Omental fat pad (tissue), 4 donors: ENCODE data around the gene SETD9. TPM values are rescaled to one million over a fixed set of nuclear protein-coding genes. Genes with fewer than 3 reads are reported as not detected.

ENCODE experiments used
- ATAC-seq: fragments of 150-250 bp; one replicate; pipeline ENCODE4 v1.9.1; 2016; ENCODE audit warnings: mild to moderate bottlenecking, moderate library complexity; ENCODE audit not compliant: low FRiP score
- DNase-seq: peaks from one replicate; pipeline ENCODE4 v3.0.0-alpha.2; 2019; ENCODE audit warnings: low spot score
- CTCF ChIP-seq, 3 donors: fragments of 450-650 bp; IDR thresholded peaks; one replicate each; pipeline ENCODE4 v1.5.1; 2016 to 2017; ENCODE audit warnings: antibody characterized with exemption in 3 of 3, mild to moderate bottlenecking in 3 of 3, moderate library complexity in 2 of 3
- total RNA-seq, 4 donors: library from RNA; depleted of rRNA; stranded (reverse); fragments of >200 nt; gene quantifications; one replicate each; pipeline ENCODE4 v1.1.0, GENCODE V29; 2016

Gene SETD9
- total RNA-seq, 4 donors from 2014 or later = 3.8 to 15.8 (median 11.3) TPM

- no peak for TF ChIP-seq CTCF (IDR thresholded peaks at IDR 0.05)
- DNase-seq (peak; percentile 27), ATAC-seq (peak; percentile 98)
Measured at GRCh38 chr5:56951946-56952691, 42.7 kb downstream of the SETD9 start, which contains the start of gene MIER3. Gene MIER3, minus strand, starts transcription at chr5:56952123. Its CDS starts 21 bp downstream, at chr5:56952102.

GRCh38 chr5:56954262-56954661 lies 44.9 kb downstream of the SETD9 start:
- no peak for TF ChIP-seq CTCF (IDR thresholded peaks at IDR 0.05)
- ATAC-seq (no peak), DNase-seq (no peak)

- DNase-seq (no peak), ATAC-seq (no peak)
- TF ChIP-seq CTCF (IDR thresholded peaks at IDR 0.05) = no peak
Measured at GRCh38 chr5:56958595-56958994, 49.2 kb downstream of the SETD9 start.

GRCh38 chr5:56959326-56959725 lies 49.9 kb downstream of the SETD9 start:
- ATAC-seq (no peak), DNase-seq (no peak)
- TF ChIP-seq CTCF (IDR thresholded peaks at IDR 0.05) = no peak

- no peak for TF ChIP-seq CTCF (IDR thresholded peaks at IDR 0.05)
- ATAC-seq = no peak
- DNase-seq = no peak
Measured at GRCh38 chr5:56961746-56962145, 52.4 kb downstream of the SETD9 start.

- no peak for TF ChIP-seq CTCF (IDR thresholded peaks at IDR 0.05)
- DNase-seq (no peak), ATAC-seq (no peak)
Measured at GRCh38 chr5:56962286-56962685, 52.9 kb downstream of the SETD9 start.

GRCh38 chr5:56963246-56963645 lies 53.9 kb downstream of the SETD9 start:
- TF ChIP-seq CTCF (IDR thresholded peaks at IDR 0.05) = no peak
- no peak for DNase-seq
- ATAC-seq = no peak
